ENCODE data around the gene MRPS27. TPM values are rescaled to one million over a fixed set of nuclear protein-coding genes. Genes with fewer than 3 reads are reported as not detected.

Gene MRPS27
- polyA plus RNA-seq, 2 of the 4 experiments (the other 2 are of a cell fraction) = 81.0 to 141 TPM

GRCh38 chr5:72202331-72202825 lies 117.7 kb downstream of the MRPS27 start:
- Histone ChIP-seq H3K4me2 (no peak overlapping the region), H3K9me3 (no peaks in the 10 kb centered on the region), H3K27ac (no peak overlapping the region), H3K4me3 (no peak overlapping the region), H3K4me1 (peaks cover 13% of the 10 kb centered on the region)
- ChIA-PET CTCF (interaction anchor here (0.7 to 1.8 kb wide), 7 partner anchors 9 to 420 kb away, joined by 3 to 4 read pairs (median 3); no protein-coding TSS in a partner anchor), POLR2A (interaction anchor here (0.5 kb wide), 1 partner anchor 8 kb away, joined by 3 read pairs; no protein-coding TSS in a partner anchor)
- DNase-seq (ENCODE audit: low read depth in 1 of 2, low spot score in 1 of 2) (no peak), ATAC-seq (no peak), FAIRE-seq (no peak)
- no peak for TF ChIP-seq POLR2AphosphoS2 (conservative IDR thresholded peaks at IDR 0.05; ENCODE audit: low read length)
- no peak for TF ChIP-seq ELK1 (IDR thresholded peaks at IDR 0.05; ENCODE audit: low read depth, low read length)
- no peak for TF ChIP-seq RNF2 (IDR thresholded peaks at IDR 0.05; ENCODE audit: borderline replicate concordance, low read depth)
- no peak for TF ChIP-seq RFX5 (IDR thresholded peaks at IDR 0.05)
- no peak for TF ChIP-seq POLR2A (IDR thresholded peaks at IDR 0.05; ENCODE audit: low read length)
- TF ChIP-seq ZC3H11A (IDR thresholded peaks at IDR 0.05) = no peak
- TF ChIP-seq MAFK (IDR thresholded peaks at IDR 0.05; ENCODE audit: partially characterized antibody) = no peak
- TF ChIP-seq HOXB5 (CRISPR knock-in tag; IDR thresholded peaks at IDR 0.05) = no peak
- 92% methylated on average over 3 of the region's 3 CpGs for WGBS (ENCODE audit: missing lambda C conversion rate)

- 95% methylated on average over 15 of the region's 15 CpGs for WGBS (ENCODE audit: missing lambda C conversion rate)
- no peak for FAIRE-seq
- no peaks in the 10 kb centered on the region for H3K9me3 ChIP-seq
- ChIA-PET POLR2A (no interaction called here), CTCF (interaction anchor here (0.9 to 2.3 kb wide), 2 partner anchors 29 to 417 kb away, joined by 4 to 5 read pairs; no protein-coding TSS in a partner anchor)
- no peak for ATAC-seq
- no peak overlapping the region for H3K4me2 ChIP-seq
- no peak for TF ChIP-seq JUNB (IDR thresholded peaks at IDR 0.05)
- TF ChIP-seq ESRRA (IDR thresholded peaks at IDR 0.05; ENCODE audit: borderline replicate concordance, low read length) = no peak
- no peak for TF ChIP-seq NPAS2 (CRISPR knock-in tag; IDR thresholded peaks at IDR 0.05; ENCODE audit: borderline replicate concordance)
- no peak for TF ChIP-seq MAZ (IDR thresholded peaks at IDR 0.05; ENCODE audit: borderline replicate concordance, low read depth, low read length)
- no peak for TF ChIP-seq SMC3 (IDR thresholded peaks at IDR 0.05)
- TF ChIP-seq FOXS1 (CRISPR knock-in tag; IDR thresholded peaks at IDR 0.05) = no peak
- TF ChIP-seq RNF2 (IDR thresholded peaks at IDR 0.05; ENCODE audit: borderline replicate concordance, low read depth) = no peak
- TF ChIP-seq MAFK (IDR thresholded peaks at IDR 0.05; ENCODE audit: partially characterized antibody) = no peak
- TF ChIP-seq CHD2 (IDR thresholded peaks at IDR 0.05; ENCODE audit: low read length, partially characterized antibody) = no peak
- no peak for TF ChIP-seq RFX5 (IDR thresholded peaks at IDR 0.05)
- no peak for TF ChIP-seq MAX (IDR thresholded peaks at IDR 0.05)
- no peak for TF ChIP-seq JUN (IDR thresholded peaks at IDR 0.05)
- TF ChIP-seq PBX3 (IDR thresholded peaks at IDR 0.05) = no peak
- TF ChIP-seq EHF (CRISPR knock-in tag; IDR thresholded peaks at IDR 0.05) = no peak
- no peak for TF ChIP-seq HOXB13 (CRISPR knock-in tag; IDR thresholded peaks at IDR 0.05; ENCODE audit: low read depth)
- H3K4me1 ChIP-seq = peaks cover 4% of the 10 kb centered on the region; the same call in 1 of the 3 replicates
- DNase-seq (ENCODE audit: low read depth in 1 of 2, low spot score in 1 of 2) = no peak
- H3K4me3 ChIP-seq = no peak overlapping the region
- no peak overlapping the region for H3K27ac ChIP-seq
These were observed 120.4 kb downstream of the MRPS27 start for GRCh38 chr5:72199681-72200080.

GRCh38 chr5:72197393-72197792 lies 122.6 kb downstream of the MRPS27 start:
- no peak overlapping the region for H3K4me3 ChIP-seq
- FAIRE-seq (no peak), ATAC-seq (no peak), DNase-seq (ENCODE audit: low read depth in 1 of 2, low spot score in 1 of 2) (no peak)
- CTCF ChIA-PET = no interaction called here
- TF ChIP-seq TP53 (CRISPR knock-in tag; IDR thresholded peaks at IDR 0.05) = no peak
- no peak for TF ChIP-seq BHLHE40 (IDR thresholded peaks at IDR 0.05; ENCODE audit: low read depth, low read length)
- H3K9me3 ChIP-seq = no peaks in the 10 kb centered on the region
- WGBS (ENCODE audit: missing lambda C conversion rate) = 92% methylated on average over 5 of the region's 5 CpGs
- H3K4me2 ChIP-seq = no peak overlapping the region
- no peak overlapping the region for H3K27ac ChIP-seq
- POLR2A ChIA-PET = no interaction called here
- H3K4me1 ChIP-seq = no peaks in the 10 kb centered on the region
